GM12878 (cell line): ENCODE results near the gene LRP1. TPM values are rescaled to one million over a fixed set of nuclear protein-coding genes. Genes with fewer than 3 reads are reported as not detected.

Experiments used
- ATAC-seq: fragments of 200-7000 bp; cut with Tn5 transposase; 3 replicates; pipeline ENCODE4 v1.9.1; 2020; ENCODE audit warnings: mild to moderate bottlenecking, moderate library complexity
- BruUV-seq: library from RNA; stranded (reverse); fragments of 400-500 nt; replicated peaks from 2 replicates; lab custom pipeline; 2021; lab: Mats Ljungman, UMichigan
- CTCF ChIA-PET: fragments of 300-600 bp; sonication (Branson Sonifier 250); formaldehyde crosslinking; extraction: SDS; loops from one replicate; lab custom pipeline; 2021; ENCODE audit warnings: inconsistent platforms; lab: Yijun Ruan, JAX
- POLR2A ChIA-PET: fragments of 350-600 bp; formaldehyde crosslinking; extraction: SDS; loops from one replicate; lab custom pipeline; 2021; ENCODE audit warnings: inconsistent platforms; lab: Charles Lee
- RAD21 ChIA-PET: fragments of 300-600 bp; sonication (Branson Sonifier 250); formaldehyde crosslinking; loops from one replicate; lab custom pipeline; 2023; ENCODE audit warnings: antibody characterized with exemption; ENCODE audit not compliant: unreplicated experiment; lab: Charles Lee
- SMC1A ChIA-PET: fragments of 300-600 bp; sonication (Branson Sonifier 250); formaldehyde crosslinking; loops from one replicate; lab custom pipeline; 2023; ENCODE audit not compliant: unreplicated experiment, uncharacterized antibody; lab: Charles Lee
- DNase-seq: peaks from one replicate; pipeline ENCODE4 v3.0.0-alpha.2; 2011; ENCODE audit warnings: low read depth, low spot score
- FAIRE-seq: peaks from 3 replicates; lab custom pipeline; 2011; peaks lifted over from hg19 to GRCh38; lab: Jason Lieb, UNC
- H2AFZ ChIP-seq: 2 replicates; pipeline ENCODE4 v1.6.0; 2011; ENCODE audit warnings: low read depth, low read length, control low read depth; ENCODE audit not compliant: control insufficient read depth
- H3K27ac ChIP-seq: 2 replicates; pipeline ENCODE4 v1.5.1; 2011; ENCODE audit warnings: control low read depth; ENCODE audit not compliant: control insufficient read depth, insufficient read depth
- H3K27me3 ChIP-seq, 2 experiments: replicated peaks in 1 of 2; 2 replicates each; pipeline versions ENCODE4 v1.6.0 to v1.6.1; 2011; ENCODE audit warnings: low read length in 1 of 2; ENCODE audit not compliant: control insufficient read depth in 2 of 2, insufficient read depth in 2 of 2
- H3K36me3 ChIP-seq, 2 experiments: 2 replicates each; pipeline ENCODE4 v1.5.1; 2011; ENCODE audit warnings: low read length in 1 of 2; ENCODE audit not compliant: control insufficient read depth in 2 of 2, insufficient read depth in 2 of 2
- H3K4me1 ChIP-seq: 2 replicates; pipeline ENCODE4 v1.6.1; 2011; ENCODE audit warnings: mild to moderate bottlenecking, low read length, moderate library complexity, mixed read lengths; ENCODE audit not compliant: control insufficient read depth, insufficient read depth
- H3K4me2 ChIP-seq: 2 replicates; pipeline ENCODE4 v1.6.0; 2011; ENCODE audit warnings: control low read depth; ENCODE audit not compliant: control insufficient read depth, insufficient read depth
- H3K4me3 ChIP-seq: fragments of 200-600 bp; sonication (generic); 2 replicates; pipeline ENCODE4 v1.5.1; 2016
- H3K79me2 ChIP-seq: 2 replicates; pipeline ENCODE4 v1.6.0; 2011; ENCODE audit warnings: low read length; ENCODE audit not compliant: control insufficient read depth, insufficient read depth
- H3K9ac ChIP-seq: 2 replicates; pipeline ENCODE4 v1.8.0; 2011; ENCODE audit warnings: low read length, control low read depth, mixed read lengths; ENCODE audit not compliant: control insufficient read depth, insufficient read depth
- H3K9me3 ChIP-seq: replicated peaks from 3 replicates; pipeline ENCODE4 v1.5.1; 2011; ENCODE audit warnings: mild to moderate bottlenecking, low read length; ENCODE audit not compliant: control insufficient read depth, insufficient read depth
- H4K20me1 ChIP-seq: 2 replicates; pipeline ENCODE4 v1.6.0; 2011; ENCODE audit not compliant: control insufficient read depth, insufficient read depth
- FOXM1 ChIP-seq: IDR thresholded peaks from 2 replicates; pipeline ENCODE4 v1.6.1; 2012; ENCODE audit warnings: low read depth, mild to moderate bottlenecking, inconsistent platforms, low read length, moderate library complexity
- GABPA ChIP-seq: IDR thresholded peaks from 2 replicates; pipeline ENCODE4 v1.6.1; 2014; ENCODE audit warnings: antibody characterized with exemption, low read depth, mild to moderate bottlenecking, inconsistent platforms
- LARP7 ChIP-seq: fragments of 450-650 bp; IDR thresholded peaks from 2 replicates; pipeline ENCODE4 v1.6.1; 2017; ENCODE audit warnings: mild to moderate bottlenecking
- MLLT1 ChIP-seq: fragments of 450-650 bp; IDR thresholded peaks from 2 replicates; pipeline ENCODE4 v1.6.1; 2016; ENCODE audit warnings: mild to moderate bottlenecking
- MTA3 ChIP-seq: IDR thresholded peaks from 2 replicates; pipeline ENCODE4 v1.6.1; 2012; ENCODE audit warnings: low read length, inconsistent platforms, borderline replicate concordance
- NR2F1 ChIP-seq: fragments of 450-650 bp; conservative IDR thresholded peaks from 2 replicates; pipeline ENCODE4 v1.6.1; 2017; ENCODE audit warnings: mild to moderate bottlenecking
- PRDM15 ChIP-seq: fragments of 450-650 bp; formaldehyde crosslinking; IDR thresholded peaks from 2 replicates; pipeline ENCODE4 v1.4.0; 2020; ENCODE audit warnings: mild to moderate bottlenecking, moderate library complexity
- REST ChIP-seq: IDR thresholded peaks from 2 replicates; pipeline ENCODE4 v1.6.1; 2012; ENCODE audit warnings: mild to moderate bottlenecking, low read depth, low read length
- STAT1 ChIP-seq: fragments of 450-650 bp; conservative IDR thresholded peaks from 2 replicates; pipeline ENCODE4 v1.6.1; 2014; ENCODE audit warnings: antibody characterized with exemption, mild to moderate bottlenecking
- WGBS: methylation state at CpG from one replicate; pipeline ENCODE4 v1.1.6; 2016; ENCODE audit warnings: low lambda C conversion rate; ENCODE audit not compliant: insufficient replicate concordance, insufficient coverage; ENCODE audit errors: missing lambda C conversion rate; 5-methylcytosine and 5-hydroxymethylcytosine counted together
- in situ Hi-C: fragments of 300-500 bp; cut with MboI; formaldehyde crosslinking; loops from 9 replicates; pipeline ENCODE4 v1.14.3; 2018; ENCODE audit warnings: mixed read lengths
- intact Hi-C: fragments of 100-400 bp; cut with micrococcal nuclease; formaldehyde crosslinking; loops from one replicate; pipeline ENCODE4 v1.14.2; 2022; ENCODE audit not compliant: unreplicated experiment
- polyA plus RNA-seq, 11 experiments: library from polyadenylated mRNA; depleted of rRNA in 4 of 11; unstranded in 6 of 11; stranded (reverse) in 5 of 11; fragments of >200 nt; fragmentation: Nextera tagmentation in 4 of 11; fragmentation: Illumina TruSeq in 1 of 11; extraction: Ambion mirVana in 4 of 11; extraction: Trizol in 1 of 11; gene quantifications; 1 replicate in 1 of 11; 2 replicates in 10 of 11; pipeline versions ENCODE4 v1.2.1 to v1.2.3, GENCODE V29; 2011 to 2016; ENCODE audit warnings: inconsistent platforms in 2 of 11, missing spikeins in 2 of 11, low read depth in 1 of 11
- total RNA-seq, 4 experiments: library from RNA; depleted of rRNA in 3 of 4; stranded (reverse); fragments of >200 nt in 3 of 4; fragmentation: Illumina TruSeq in 1 of 4; extraction: Trizol in 1 of 4; gene quantifications; 2 replicates each; pipeline versions ENCODE4 v1.2.1 to v1.2.3, GENCODE V29; 2013 to 2021
- TF ChIP-seq, protein P1 (sequence below): fragments of 450-650 bp; IDR thresholded peaks from 2 replicates; pipeline ENCODE4 v1.6.1; 2017; ENCODE audit warnings: low read depth, mild to moderate bottlenecking, moderate library complexity

Gene LRP1
- total and polyA plus RNA-seq, 10 of the 15 experiments (the other 5 are each of a cell fraction or from before 2014, with no cell fraction given), result under 0.01 to 1.1 (median 0.20) TPM; not detected in 2

- intact Hi-C loops, result no loop called here
- FAIRE-seq (no peak), ATAC-seq (no peak), DNase-seq (no peak)
- Histone ChIP-seq H3K79me2 (no peaks in the 10 kb centered on the region), H2AFZ (no peak overlapping the region), H3K36me3 (no peaks in the 10 kb centered on the region), H3K27me3 (no peaks in the 10 kb centered on the region; a peak in 2 of 4 replicates), H3K9me3 (no peaks in the 10 kb centered on the region), H4K20me1 (no peaks in the 10 kb centered on the region; the same call in 1 of the 2 replicates), H3K4me3 (no peak overlapping the region), H3K4me1 (no peaks in the 10 kb centered on the region), H3K4me2 (no peak overlapping the region), H3K27ac (no peak overlapping the region), H3K9ac (no peak overlapping the region)
- ChIA-PET CTCF (interaction anchor here (1.3 to 5.4 kb wide), 7 partner anchors 10 to 171 kb away, joined by 3 to 66 read pairs (median 7); partner anchors contain the start of gene STAT6), POLR2A (no interaction called here), RAD21 (interaction anchor here (0.8 to 3.4 kb wide), 2 partner anchors 53 to 65 kb away, joined by 4 to 13 read pairs; no protein-coding TSS in a partner anchor), SMC1A (no interaction called here)
- WGBS, result 48% methylated on average over 9 of the region's 9 CpGs
- TF ChIP-seq NR2F1, result no peak
- no peak for TF ChIP-seq MTA3
- no peak for TF ChIP-seq MLLT1
- no peak for TF ChIP-seq LARP7
- no peak for TF ChIP-seq PRDM15
- no peak for TF ChIP-seq GABPA
- no peak for TF ChIP-seq REST
- no peak for TF ChIP-seq FOXM1
- no peak for TF ChIP-seq STAT1
- TF ChIP-seq, protein P1, sequence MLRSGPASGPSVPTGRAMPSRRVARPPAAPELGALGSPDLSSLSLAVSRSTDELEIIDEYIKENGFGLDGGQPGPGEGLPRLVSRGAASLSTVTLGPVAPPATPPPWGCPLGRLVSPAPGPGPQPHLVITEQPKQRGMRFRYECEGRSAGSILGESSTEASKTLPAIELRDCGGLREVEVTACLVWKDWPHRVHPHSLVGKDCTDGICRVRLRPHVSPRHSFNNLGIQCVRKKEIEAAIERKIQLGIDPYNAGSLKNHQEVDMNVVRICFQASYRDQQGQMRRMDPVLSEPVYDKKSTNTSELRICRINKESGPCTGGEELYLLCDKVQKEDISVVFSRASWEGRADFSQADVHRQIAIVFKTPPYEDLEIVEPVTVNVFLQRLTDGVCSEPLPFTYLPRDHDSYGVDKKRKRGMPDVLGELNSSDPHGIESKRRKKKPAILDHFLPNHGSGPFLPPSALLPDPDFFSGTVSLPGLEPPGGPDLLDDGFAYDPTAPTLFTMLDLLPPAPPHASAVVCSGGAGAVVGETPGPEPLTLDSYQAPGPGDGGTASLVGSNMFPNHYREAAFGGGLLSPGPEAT, result no peak
- in situ Hi-C loops, result loop anchor here (5.0 kb wide), 1 partner anchor 420 kb away; no protein-coding TSS in a partner anchor
- BruUV-seq, result no TSS peak
These were observed 48.6 kb downstream of the LRP1 start for GRCh38 chr12:57176846-57177245.
